ENCODE measurements around the gene ZKSCAN5. TPM values are rescaled to one million over a fixed set of nuclear protein-coding genes. Genes with fewer than 3 reads are reported as not detected.
"Not testable (repeated sequence)": the region's sequence is repeated elsewhere in the genome, so short reads cannot be mapped to it uniquely, and the experiment has no call there.

The ZKSCAN5 gene
- total RNA-seq, 1 donor from 2014 or later, result 7.4 TPM

DNA sequence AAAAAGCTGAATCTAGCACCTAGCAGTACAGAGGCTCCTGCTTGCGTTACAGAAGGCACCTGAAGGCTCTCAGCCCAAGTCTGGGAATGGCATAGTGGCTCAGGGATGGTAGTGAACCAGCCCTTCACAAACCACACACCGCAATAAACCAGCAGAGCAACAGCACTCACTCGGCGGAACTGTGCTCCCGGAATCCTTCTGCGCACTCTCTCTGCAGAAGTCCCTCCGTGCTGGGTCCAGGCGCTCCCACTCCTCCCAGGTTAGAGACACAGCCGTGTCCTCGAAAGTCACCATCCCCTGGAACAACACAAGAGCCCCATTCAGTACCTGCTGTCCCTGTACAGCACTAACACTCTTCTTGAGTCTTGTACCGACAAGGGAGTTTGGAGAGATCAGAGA lies 5.9 kb upstream of the ZKSCAN5 start:
- peak overlapping the region; percentile 100 for H3K4me3 ChIP-seq
- no peak for ATAC-seq
- DNase-seq, result no peak
- H3K27ac ChIP-seq, result no peak overlapping the region
- peaks cover 46% of the 10 kb centered on the region for H3K36me3 ChIP-seq
- peaks cover 24% of the 10 kb centered on the region for H3K4me1 ChIP-seq
- intact Hi-C loops (cut with DNase I), result no loop called here
- H3K9me3 ChIP-seq, result peaks cover 11% of the 10 kb centered on the region
- no peak for TF ChIP-seq CTCF (IDR thresholded peaks at IDR 0.05)
- H3K27me3 ChIP-seq, result no peaks in the 10 kb centered on the region

DNA sequence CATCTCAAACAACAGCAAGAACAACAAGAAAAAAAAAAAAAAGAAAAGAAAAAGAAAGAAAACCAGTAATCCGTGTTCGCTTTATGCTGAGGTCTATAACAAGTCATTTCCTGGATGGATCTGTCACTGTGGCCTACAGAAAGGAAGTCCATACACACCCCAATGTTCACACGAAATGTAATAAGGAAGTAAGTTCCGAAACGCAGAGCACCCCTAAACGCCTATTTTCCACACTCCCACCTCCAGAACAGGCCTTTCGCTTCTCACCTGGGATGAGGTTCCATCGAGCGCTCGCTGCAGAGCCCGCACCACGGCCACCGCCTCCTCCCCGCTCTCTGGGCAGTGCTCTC lies 5.1 kb upstream of the ZKSCAN5 start:
- H3K27ac ChIP-seq, result peak overlapping the region; percentile 96
- peaks cover 38% of the 10 kb centered on the region for H3K36me3 ChIP-seq
- no peaks in the 10 kb centered on the region for H3K27me3 ChIP-seq
- TF ChIP-seq CTCF (IDR thresholded peaks at IDR 0.05), result no peak
- intact Hi-C loops (cut with DNase I), result no loop called here
- H3K4me3 ChIP-seq, result peak overlapping the region; percentile 100
- ATAC-seq, result peak; percentile 19
- H3K4me1 ChIP-seq, result peaks cover 24% of the 10 kb centered on the region
- DNase-seq, result no peak
- H3K9me3 ChIP-seq, result peaks cover 5% of the 10 kb centered on the region

GRCh38 chr7:99499721-99500636 lies 4.5 kb upstream of the ZKSCAN5 start, which contains the start of gene ZNF394:
Gene ZNF394, minus strand, starts transcription at chr7:99500281. Its CDS starts 188 bp downstream, at chr7:99500093.
- TF ChIP-seq CTCF (IDR thresholded peaks at IDR 0.05), result no peak

DNA sequence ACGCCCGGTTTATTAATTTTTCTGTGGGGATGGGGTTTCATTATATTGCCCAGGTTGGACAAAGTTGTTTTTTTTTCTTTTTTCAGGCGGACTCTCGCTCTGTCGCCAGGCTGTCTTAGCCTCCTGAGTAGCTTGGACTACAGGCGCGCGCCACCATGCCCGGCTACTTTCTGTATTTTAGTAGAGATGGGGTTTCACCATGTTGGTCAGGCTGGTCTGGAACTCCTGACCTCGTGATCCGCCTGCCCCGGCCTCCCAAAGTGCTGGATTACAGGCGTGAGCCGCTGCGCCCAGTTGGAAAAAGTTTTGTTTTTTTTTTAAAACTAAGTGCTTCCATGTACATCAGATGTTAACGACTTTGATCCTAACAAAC lies 3.8 kb upstream of the ZKSCAN5 start:
- peaks cover 27% of the 10 kb centered on the region for H3K4me1 ChIP-seq
- peak overlapping the region; percentile 100 for H3K4me3 ChIP-seq
- no peak for ATAC-seq
- H3K27ac ChIP-seq, result peak overlapping the region; percentile 96
- no peak for DNase-seq
- no peaks in the 10 kb centered on the region for H3K27me3 ChIP-seq
- intact Hi-C loops (cut with DNase I), result no loop called here
- no peaks in the 10 kb centered on the region for H3K9me3 ChIP-seq
- no peak for TF ChIP-seq CTCF (IDR thresholded peaks at IDR 0.05)
- peaks cover 26% of the 10 kb centered on the region for H3K36me3 ChIP-seq

More at GRCh38 chr7:99499721-99500636, 4.5 kb upstream of the ZKSCAN5 start, which contains the start of gene ZNF394:
- no peaks in the 10 kb centered on the region for H3K27me3 ChIP-seq
- peak within 1 kb of the TSS; percentile 100 for H3K4me3 ChIP-seq
- H3K36me3 ChIP-seq, result peaks cover 31% of the 10 kb centered on the region
- ATAC-seq (peak; percentile 80), DNase-seq (peak; percentile 95)
- H3K9me3 ChIP-seq, result no peaks in the 10 kb centered on the region
- intact Hi-C loops (cut with DNase I), result no loop called here
- H3K27ac ChIP-seq, result peak within 1 kb of the TSS; percentile 96
- H3K4me1 ChIP-seq, result peaks cover 24% of the 10 kb centered on the region

GRCh38 chr7:99501236-99501635 lies 3.2 kb upstream of the ZKSCAN5 start:
- ATAC-seq; H3K4me3 ChIP-seq; intact Hi-C loops (cut with DNase I); H3K27me3 ChIP-seq; H3K9me3 ChIP-seq; H3K27ac ChIP-seq; DNase-seq: not testable (repeated sequence)
- Histone ChIP-seq H3K4me1 (peaks cover 33% of the 10 kb centered on the region), H3K36me3 (peaks cover 20% of the 10 kb centered on the region)

- intact Hi-C loops (cut with DNase I), result no loop called here
- ATAC-seq (peak; percentile 93), DNase-seq (no peak)
- peak overlapping the region; percentile 83 for H3K27ac ChIP-seq
- no peaks in the 10 kb centered on the region for H3K27me3 ChIP-seq
- H3K4me1 ChIP-seq, result peaks cover 31% of the 10 kb centered on the region
- peak overlapping the region; percentile 90 for H3K4me3 ChIP-seq
- H3K36me3 ChIP-seq, result no peaks in the 10 kb centered on the region
- H3K9me3 ChIP-seq, result no peaks in the 10 kb centered on the region
- no peak for TF ChIP-seq CTCF (IDR thresholded peaks at IDR 0.05)
Observed at GRCh38 chr7:99504281-99504602, 220 bp upstream of the ZKSCAN5 start.
